Tibial nerve (tissue), 4 donors: ENCODE results near the gene SLC35G2.

ENCODE experiments used
- CTCF ChIP-seq, 5 experiments: fragments of 200-600 bp in 3 of 5; fragments of 450-650 bp in 2 of 5; sonication (generic) in 3 of 5; IDR thresholded peaks; one replicate each; pipeline ENCODE4 v1.5.1; 2016 to 2019; ENCODE audit warnings: antibody characterized with exemption in 5 of 5, mild to moderate bottlenecking in 3 of 5, moderate library complexity in 2 of 5
- EP300 ChIP-seq, 2 donors: sonication (generic); formaldehyde crosslinking; IDR thresholded peaks; one replicate each; pipeline ENCODE4 v1.6.1; 2017; ENCODE audit warnings: antibody characterized with exemption in 2 of 2, mild to moderate bottlenecking in 1 of 2

DNA sequence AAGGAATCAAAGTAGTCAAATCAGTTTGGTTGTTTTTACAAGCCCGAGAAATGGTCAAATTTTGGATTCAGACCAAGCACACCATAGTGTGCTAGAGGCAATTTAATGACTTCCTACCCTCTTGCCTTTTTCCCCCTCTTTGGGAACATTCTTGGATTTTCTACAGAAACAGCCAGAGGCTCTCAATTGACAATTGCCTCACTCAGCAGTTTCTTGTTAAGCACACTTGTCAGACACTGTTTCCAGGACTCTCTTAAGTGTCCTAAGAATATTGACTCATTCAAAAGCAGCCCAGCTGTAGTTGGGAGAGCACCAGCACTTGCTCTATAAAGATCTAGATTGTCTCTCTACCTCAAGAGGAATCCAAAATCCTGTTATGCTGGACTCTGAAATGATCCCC is 1.5 kb upstream of the SLC35G2 start:
- TF ChIP-seq CTCF (IDR thresholded peaks at IDR 0.05) (no peak), EP300 (IDR thresholded peaks at IDR 0.05) (no peak)
